GM19438 (cell line): ENCODE results near the gene SDHC.
A peak's percentile ranks its signal among the peaks of the same experiment; 100 is the strongest.

Experiments used
- ATAC-seq: cut with Tn5 transposase; IDR thresholded peaks from one replicate; pipeline ENCODE4 v1.9.1; 2021; ENCODE audit warnings: low read depth; ENCODE audit not compliant: unreplicated experiment

SDHC gene

GRCh38 chr1:161314201-161314981, at the start of gene SDHC:
Gene SDHC, plus strand, starts transcription at chr1:161314381. Its CDS starts 25 bp downstream, at chr1:161314406.
- peak; percentile 99 for ATAC-seq

GRCh38 chr1:161265305-161265704, 48.9 kb upstream of the SDHC start:
- no peak for ATAC-seq

- ATAC-seq = no peak
Measured at GRCh38 chr1:161266202-161266601, 48.0 kb upstream of the SDHC start.

- ATAC-seq = no peak
Measured at GRCh38 chr1:161266836-161267235, 47.3 kb upstream of the SDHC start.

- no peak for ATAC-seq
Measured at GRCh38 chr1:161267321-161267720, 46.9 kb upstream of the SDHC start.

- ATAC-seq = no peak
Measured at GRCh38 chr1:161273402-161273801, 40.8 kb upstream of the SDHC start.

- ATAC-seq = no peak
Measured at GRCh38 chr1:161274874-161275273, 39.3 kb upstream of the SDHC start.

GRCh38 chr1:161282991-161283390, 31.2 kb upstream of the SDHC start:
- ATAC-seq = no peak

- no peak for ATAC-seq
Measured at GRCh38 chr1:161285113-161285512, 29.1 kb upstream of the SDHC start.

GRCh38 chr1:161285521-161285920, 28.7 kb upstream of the SDHC start:
- no peak for ATAC-seq

- no peak for ATAC-seq
Measured at GRCh38 chr1:161287482-161288054, 26.6 kb upstream of the SDHC start.

- ATAC-seq = no peak
Measured at GRCh38 chr1:161290779-161291178, 23.4 kb upstream of the SDHC start.

GRCh38 chr1:161297415-161297814, 16.8 kb upstream of the SDHC start:
- ATAC-seq = no peak

- ATAC-seq = no peak
Measured at GRCh38 chr1:161298116-161298515, 16.1 kb upstream of the SDHC start.

GRCh38 chr1:161299347-161299746, 14.8 kb upstream of the SDHC start:
- ATAC-seq = no peak

- ATAC-seq = no peak
Measured at GRCh38 chr1:161300478-161300877, 13.7 kb upstream of the SDHC start.

- no peak for ATAC-seq
Measured at GRCh38 chr1:161304927-161305866, 9.0 kb upstream of the SDHC start.

- ATAC-seq = peak; percentile 89
Measured at GRCh38 chr1:161305867-161306519, 8.2 kb upstream of the SDHC start.

GRCh38 chr1:161307230-161307768, 6.9 kb upstream of the SDHC start:
- no peak for ATAC-seq

GRCh38 chr1:161307892-161308638, 6.1 kb upstream of the SDHC start:
- ATAC-seq = no peak
